Measurements from ENCODE around the gene APOO.
"Not testable (repeated sequence)": the region's sequence is repeated elsewhere in the genome, so short reads cannot be mapped to it uniquely, and the experiment has no call there.

The APOO gene

DNA sequence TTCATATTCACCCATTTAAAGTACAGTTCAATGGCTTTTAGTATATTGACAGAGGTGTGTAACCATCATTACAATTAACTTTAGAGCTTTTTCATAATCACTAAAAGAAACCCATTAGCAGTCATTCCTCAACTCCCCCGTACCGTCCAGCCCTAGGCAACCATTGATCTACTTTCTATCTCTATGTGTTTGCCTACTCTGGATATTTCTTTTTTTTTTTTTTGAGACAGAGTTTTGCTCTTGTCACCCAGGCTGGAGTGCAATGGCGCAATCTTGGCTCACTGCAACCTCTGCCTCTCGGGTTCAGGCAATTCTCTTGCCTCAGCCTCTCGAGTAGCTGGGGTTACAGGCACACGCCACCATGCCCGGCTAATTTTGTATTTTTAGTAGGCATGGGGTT, 48.5 kb downstream of the APOO start:
- DNase-seq (ENCODE audit: low read depth) = not testable (repeated sequence)

DNA sequence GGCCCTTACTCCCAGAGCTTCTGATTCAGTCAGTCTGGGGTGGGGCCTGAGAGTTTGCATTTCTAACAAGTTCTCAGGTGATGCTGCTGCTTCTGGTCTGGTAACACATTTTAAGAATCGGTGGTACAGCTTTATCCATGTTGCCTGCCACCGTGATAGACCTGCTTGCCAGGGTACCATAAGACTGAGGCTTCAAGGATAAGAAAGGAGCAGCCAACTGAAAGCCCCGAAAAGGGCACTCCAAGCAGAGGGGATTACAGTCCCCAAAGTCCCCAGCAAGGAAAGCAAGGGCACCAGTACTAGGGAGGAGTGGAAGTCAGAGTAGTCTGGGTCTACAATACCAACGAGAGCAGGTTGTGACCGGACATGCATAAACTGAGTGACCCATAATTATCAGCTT, 49.8 kb downstream of the APOO start:
- no peak for DNase-seq (ENCODE audit: low read depth)

DNA sequence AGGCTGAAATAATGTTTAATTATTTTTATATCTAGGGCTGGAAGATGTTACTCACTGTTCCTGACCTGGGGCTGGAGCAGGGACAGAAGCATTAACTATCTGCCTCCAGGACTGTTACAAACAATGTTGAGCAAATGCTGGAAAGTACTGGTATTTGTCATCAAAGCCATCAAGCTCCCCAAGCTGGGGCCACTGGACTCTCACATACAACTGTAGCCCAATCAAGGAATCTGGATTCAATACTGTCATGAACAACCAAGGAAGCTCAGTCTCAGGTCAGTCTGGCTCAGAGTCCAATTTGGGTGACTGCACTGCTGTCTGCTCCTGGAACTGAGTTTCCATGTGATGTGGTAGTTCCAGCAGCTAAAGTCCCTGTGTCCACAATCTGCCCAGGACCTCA, 50.4 kb downstream of the APOO start:
- DNase-seq (ENCODE audit: low read depth) = no peak

DNA sequence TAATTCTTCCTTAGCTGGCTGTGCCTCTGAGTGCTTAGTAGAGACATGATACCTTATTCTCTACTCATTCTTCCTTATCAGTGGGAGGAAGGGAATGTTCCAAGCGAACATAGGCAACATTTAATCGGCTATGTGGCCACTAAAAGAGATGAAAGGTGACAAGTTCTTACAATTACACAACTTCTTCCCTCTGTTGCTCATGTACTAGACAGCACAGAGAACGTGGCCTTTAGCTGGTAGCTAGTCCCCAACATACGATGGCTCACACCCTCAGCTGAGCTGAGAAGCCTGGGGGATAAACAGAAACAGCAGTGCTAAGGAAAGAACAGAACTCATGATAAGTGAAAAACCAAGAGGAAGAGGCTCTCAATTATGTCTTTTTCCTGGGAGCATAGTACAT, 52.2 kb downstream of the APOO start:
- no peak for DNase-seq (ENCODE audit: low read depth)

DNA sequence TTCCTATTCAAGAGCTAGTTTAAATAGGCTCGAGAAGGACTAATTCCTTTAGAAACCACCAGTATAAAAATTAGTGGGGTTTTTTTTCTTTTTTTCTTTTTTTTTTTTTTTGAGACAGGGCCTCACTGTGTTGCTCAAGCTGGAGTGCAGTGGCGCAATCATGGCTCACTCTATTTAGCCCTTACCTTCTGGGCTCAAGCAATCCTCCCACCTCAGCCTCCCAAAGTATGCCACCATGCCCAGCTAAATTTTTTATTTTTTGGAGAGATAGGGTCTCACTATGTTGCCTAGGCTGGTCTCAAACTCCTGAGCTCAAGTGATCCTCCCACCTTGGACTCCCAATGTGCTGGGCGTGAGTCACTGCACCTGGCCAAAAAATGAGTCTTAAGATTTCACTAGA, 52.8 kb downstream of the APOO start:
- no peak for DNase-seq (ENCODE audit: low read depth)

DNA sequence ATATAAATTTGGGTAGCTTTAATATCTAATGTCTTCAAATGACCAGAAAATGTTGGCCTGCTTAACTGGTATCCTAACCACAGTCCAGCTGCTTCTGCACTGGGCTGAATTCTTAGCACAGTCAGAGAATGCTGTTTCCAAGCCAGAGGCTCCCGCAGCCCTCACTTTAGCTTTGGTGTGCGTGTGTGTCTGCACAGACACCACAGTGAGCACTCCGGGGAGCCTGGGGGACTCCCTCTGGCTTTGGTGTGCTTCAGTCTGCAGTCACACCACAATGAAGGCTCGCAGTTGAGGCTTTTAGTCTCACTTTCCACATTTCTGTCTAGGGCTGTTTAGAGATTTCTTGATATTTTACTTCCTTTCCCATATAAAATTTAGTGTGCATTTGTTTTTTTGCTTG, 53.6 kb downstream of the APOO start:
- no peak for DNase-seq (ENCODE audit: low read depth)

DNA sequence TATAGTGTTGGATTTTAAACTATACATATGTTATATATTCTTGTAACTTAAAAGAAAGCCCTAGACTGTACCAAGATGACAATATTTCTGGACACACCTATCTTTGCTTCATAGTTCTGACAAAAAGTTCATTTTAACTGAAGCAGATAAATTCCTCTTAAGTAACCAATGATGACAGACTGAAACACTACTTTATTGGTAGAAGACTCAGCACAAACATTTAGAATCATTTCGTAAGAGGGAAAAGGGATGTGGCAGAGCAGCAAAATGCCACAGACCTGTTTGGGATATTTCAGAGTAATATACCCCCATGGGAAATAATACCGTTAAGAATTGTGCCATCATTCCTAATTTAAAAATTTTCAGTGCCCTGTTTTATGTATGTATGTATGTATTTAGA, 56.2 kb downstream of the APOO start:
- DNase-seq (ENCODE audit: low read depth) = no peak

DNA sequence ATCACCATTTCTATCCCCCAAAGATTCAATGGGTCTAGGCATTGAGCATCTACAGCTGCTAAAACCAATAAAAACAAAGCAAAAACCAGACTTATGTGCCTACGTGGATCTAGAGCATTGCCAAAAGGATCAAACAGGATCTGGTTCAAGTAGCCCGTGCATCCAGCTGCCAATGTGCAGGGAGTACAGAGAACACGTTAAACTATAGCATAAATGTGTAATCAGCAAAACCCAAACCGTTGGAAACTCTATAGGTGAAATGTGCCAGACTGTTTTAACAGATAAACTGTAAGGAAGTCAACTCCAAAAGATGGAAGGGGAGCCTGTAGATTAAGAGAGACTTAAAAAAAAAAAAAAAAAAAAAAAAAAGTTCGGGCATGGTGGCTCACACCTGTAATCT, 58.5 kb downstream of the APOO start:
- no peak for DNase-seq (ENCODE audit: low read depth)

DNA sequence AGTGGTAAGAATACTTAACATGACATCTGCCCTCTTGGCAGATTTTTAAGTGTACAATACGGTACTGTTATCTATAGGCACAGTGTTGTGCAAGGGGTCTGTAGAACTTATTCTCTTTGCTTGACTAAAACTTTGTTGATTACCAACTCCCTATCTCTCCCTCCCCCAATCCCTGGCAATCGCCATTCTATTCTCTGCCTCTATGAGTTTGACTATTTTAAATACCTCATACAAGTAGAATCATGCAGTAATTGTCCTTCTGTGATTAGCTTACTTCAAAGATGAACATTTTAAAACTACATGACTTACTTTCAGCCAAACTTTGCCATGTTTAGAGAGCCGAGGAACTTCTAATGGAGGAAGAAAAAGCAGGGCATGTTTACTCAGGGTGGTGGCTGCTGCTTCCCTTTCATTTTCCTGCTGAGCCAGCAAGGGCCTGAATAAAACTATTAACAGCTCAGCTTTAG, 62.4 kb downstream of the APOO start:
- no peak for DNase-seq (ENCODE audit: low read depth)

DNA sequence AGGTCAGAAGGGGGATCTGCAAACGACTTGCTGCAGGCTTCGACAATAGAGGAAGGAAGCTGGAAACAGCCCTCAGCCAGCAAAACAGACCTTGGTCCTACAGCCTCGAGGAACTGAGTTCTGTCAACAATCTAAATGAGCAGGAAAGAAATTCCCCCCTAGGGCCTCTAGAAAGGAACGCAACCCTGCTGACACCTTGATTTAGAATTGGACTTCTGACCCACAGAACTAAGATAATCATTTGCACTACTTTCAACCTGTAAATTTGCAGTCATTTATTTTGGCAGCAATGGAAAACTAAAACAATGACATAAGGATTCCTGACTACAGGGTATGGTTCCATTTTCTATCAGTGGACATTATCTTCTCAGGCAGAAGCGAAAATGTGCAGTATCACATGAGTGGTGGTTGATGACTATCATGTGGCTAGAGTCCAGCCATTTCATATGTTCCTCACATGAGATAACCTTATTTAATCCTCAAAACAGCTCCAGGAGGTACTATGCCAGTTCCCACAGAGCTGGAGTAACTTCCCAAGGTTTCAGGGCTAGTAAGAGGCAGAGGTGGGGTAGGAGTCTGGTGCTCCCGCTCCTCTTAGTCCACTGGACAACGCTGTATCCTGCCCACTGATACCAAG, 63.1 kb downstream of the APOO start:
- DNase-seq (ENCODE audit: low read depth) = no peak

DNA sequence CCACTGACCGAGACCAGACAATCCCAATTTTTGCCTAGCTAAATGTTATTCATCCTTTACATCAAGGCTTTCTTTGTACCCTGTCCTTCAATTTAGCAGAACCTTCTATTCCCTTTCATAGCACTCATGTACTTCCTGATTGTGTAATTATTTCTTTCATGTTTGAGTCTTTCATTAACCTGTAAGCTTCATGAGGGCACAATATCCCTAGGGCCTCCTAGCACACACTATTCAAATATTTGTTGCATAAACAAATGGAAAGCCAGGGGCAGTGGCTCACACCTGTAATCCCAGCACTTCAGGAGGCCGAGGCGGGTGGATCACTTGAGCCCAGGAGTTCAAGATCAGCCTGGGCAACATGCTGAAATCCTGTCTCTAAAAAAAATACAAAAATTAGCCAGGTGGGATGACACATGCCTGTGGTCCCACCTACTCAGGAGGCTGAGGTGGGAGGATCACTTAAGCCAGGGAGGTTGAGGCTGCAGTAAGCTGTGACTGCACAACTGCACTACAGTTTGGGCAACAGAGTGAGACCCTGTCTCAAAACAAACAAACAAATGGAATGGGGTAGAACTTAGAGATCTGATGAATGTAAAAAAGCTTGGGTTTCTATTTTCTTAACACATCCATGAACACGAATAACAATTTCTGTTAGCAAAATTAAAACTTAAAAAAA, 65.8 kb downstream of the APOO start:
- no peak for DNase-seq (ENCODE audit: low read depth)

DNA sequence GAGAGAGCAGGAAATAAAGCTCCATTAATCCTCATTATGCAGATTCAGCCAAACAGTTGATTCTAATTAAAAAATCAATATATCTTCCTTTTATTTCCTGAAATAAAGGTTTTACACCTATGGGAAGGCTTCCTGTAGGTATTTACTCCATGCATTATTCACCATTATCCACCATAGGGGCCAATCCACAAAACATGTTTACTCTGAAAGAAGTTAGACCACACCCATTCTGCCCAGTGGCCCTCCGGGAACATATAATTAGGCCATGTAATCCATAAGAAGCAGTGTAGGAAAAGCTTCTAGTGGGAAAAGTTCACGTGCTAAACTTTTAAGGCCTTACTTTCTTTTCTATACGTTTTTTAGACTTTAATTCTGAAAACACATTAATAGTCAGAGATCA, 67.1 kb downstream of the APOO start:
- no peak for DNase-seq (ENCODE audit: low read depth)

DNA sequence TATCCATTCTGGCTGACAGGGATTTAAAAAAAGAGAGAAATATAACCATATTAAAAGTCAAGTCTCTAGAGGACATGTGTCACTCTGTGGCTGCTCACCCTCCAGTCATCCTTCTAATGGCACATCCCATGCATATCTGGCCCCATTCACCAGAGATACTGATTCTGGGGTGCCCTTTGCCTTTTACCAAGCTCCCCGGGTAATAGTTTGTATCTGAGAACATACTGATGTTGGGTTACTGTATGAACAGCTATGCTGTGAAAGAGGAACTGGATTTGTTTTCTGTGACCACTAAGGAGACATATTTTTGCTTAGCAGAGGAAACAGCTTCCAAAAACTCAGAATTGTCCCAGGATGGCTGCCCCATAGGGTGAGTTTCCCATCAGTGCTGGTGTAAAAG, 68.8 kb downstream of the APOO start:
- no peak for DNase-seq (ENCODE audit: low read depth)

DNA sequence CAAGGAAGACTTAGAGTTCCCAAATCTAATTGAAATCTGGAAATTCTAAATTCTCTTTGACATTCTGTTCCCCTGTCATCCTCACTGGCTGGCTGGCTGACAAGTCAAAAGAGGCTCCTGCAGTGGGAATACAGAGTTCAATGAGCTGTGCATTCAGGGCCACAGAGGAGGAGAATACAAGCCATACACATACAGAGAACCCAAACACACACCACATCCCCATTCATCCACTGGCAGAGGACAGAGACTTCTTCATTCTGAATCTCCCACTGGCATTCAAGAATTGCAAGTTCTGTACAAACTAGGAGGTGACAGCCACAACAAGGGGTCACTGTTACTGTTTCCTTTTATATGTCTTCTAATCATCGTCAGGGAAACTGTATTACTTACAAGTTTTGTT, 75.0 kb downstream of the APOO start:
- DNase-seq (ENCODE audit: low read depth) = no peak

DNA sequence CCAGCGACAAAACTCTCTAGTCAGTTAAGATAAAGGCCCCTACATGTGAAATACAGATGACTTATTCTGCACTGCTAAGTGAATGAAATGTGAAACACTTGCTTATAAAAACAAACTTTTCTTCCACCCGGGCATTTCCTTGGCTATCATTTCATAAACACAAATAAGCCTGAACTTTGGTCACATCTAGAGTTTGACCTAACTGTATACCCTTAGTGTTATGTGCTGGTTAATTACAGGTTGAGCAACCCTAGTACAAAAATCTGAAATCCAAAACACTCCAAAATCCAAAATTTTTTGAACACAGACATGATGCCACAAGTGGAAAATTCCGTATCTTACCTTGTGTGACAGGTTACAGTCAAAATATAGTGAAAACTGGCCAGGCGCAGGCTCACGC, 78.9 kb downstream of the APOO start:
- no peak for DNase-seq (ENCODE audit: low read depth)

DNA sequence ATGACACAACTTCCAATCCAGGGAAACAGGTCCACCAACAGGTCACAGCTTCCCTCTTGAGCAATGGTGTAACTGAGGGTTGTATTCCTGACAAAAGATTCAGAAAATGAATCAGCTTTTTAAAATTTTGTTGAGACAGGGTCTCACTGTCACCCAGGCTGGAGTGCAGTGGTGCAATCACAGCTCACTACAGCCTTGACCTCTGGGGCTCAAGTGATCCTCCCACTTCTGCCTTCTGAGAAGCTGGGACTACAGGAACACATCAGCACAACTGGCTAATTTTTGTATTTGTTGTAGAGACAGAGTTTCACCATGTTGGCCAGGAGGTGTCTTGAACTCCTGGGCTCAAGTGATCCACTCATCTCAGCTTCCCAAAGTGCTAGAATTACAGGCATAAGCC, 81.1 kb downstream of the APOO start:
- DNase-seq (ENCODE audit: low read depth) = no peak

DNA sequence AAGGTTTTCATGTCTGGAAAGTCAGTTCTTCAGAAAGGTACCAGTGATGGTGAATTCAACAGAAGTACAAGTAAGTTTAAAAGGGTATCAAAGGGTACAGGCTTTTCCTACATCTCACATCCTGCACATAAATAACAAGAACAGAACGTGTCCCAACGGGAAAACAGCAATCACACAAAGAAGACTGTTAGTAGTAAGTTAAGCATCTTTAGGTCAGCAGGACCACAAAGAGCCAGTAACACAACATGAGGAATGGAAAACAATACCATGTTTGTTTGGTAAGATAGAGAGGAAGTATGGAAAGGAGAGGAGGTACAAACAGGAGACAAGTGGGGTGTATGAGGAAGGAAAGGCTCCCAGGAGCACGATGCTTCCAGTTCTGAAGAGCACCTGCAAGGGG, 81.5 kb downstream of the APOO start:
- no peak for DNase-seq (ENCODE audit: low read depth)

DNA sequence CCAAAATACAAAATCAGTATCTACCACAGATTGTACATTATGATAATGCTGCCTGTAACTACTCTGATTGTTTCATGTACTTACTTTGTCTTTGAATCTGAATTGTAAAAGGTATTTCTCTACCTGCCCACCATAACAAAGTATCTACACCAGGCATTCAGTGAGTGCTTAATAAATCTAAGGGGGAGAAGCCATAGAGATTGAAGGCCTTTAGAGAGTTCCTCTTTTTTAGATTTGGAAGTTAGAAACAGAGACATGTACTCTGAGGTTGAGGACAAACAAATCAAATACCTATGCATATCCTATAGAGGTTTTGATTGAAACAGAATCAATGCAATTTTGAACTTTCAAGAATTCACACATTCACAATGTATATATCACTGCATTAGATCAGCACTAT, 82.1 kb downstream of the APOO start:
- DNase-seq (ENCODE audit: low read depth) = no peak

DNA sequence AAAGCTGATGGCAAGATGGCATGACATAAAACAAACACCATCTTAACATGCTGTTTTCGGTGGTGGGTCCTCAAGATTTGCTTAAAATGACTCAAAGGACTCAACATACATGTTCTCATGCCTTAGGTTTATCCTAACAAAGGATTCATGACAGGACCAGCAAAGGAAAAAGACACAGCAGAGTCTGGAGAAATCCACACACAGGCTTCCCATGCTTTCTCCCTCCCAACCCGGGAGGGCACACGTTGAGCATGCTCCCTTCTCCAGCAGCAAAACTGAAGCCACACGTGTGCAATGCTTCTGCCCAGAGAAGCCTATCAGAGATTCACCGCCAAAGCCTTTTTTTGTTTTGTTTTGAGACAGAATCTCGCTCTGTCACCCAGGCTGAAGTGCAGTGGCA, 84.9 kb downstream of the APOO start:
- no peak for DNase-seq (ENCODE audit: low read depth)

DNA sequence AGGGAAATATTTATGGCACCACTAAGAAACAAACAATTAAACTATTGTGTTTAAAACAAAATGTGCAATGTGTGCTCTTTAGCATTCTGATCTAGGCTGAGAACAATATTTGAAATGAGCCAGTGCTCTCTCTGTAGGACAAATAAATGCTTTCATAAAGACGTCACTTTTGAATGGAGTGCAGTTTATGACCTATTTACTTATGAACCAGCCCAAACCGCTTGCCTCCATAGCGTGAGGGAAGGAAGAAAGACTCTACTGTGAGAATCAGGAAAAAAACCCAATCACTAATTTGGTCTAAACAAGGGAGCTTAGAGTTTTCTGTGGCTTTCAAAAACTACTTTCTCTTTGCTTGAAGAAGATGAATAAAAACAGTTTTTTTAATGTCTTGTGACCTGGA, 85.3 kb downstream of the APOO start:
- no peak for DNase-seq (ENCODE audit: low read depth)

DNA sequence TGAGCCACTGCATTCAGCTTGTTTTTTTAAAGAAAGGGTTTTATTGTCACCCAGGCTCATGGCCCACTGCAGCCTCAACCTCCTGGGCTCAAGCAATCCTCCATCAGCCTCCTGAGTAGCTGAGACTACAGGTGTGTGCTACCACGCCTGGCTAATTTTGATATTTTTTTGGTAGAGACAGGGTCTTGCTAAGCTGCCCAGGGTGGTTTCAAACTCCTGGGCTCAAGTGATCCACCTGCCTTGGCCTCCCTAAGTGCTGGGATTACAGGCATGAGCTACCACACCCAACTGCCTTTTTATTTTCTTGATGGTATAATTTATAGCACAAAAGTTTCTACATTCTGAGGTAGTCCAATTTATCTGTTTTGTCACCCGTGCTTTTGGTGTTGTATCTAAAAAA, 85.9 kb downstream of the APOO start:
- DNase-seq (ENCODE audit: low read depth) = no peak

DNA sequence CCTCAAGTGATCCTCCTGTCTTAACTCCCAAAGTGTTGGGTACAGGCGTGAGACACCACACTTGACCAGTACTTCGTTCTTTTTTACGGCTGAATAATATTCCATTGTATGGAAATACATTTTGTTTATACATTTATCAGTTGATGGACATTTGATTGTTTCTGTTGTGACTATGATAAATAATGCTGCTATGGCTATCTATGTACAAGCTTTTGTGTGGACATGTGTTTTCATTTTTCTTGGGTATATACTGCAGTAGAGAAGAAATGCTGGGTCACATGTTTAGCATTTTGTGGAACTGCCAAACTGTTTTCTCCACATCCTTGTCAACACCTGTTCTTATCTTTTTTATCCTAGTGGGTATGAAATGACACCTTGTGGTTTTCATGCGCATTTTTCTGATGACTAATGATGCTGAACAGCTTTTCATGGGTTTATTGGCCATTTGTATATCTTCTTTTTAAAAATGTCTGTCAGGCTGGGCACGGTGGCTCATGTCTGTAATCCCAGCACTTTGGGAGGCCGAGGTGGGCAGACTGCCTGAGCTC, 87.4 kb downstream of the APOO start:
- no peak for DNase-seq (ENCODE audit: low read depth)

DNA sequence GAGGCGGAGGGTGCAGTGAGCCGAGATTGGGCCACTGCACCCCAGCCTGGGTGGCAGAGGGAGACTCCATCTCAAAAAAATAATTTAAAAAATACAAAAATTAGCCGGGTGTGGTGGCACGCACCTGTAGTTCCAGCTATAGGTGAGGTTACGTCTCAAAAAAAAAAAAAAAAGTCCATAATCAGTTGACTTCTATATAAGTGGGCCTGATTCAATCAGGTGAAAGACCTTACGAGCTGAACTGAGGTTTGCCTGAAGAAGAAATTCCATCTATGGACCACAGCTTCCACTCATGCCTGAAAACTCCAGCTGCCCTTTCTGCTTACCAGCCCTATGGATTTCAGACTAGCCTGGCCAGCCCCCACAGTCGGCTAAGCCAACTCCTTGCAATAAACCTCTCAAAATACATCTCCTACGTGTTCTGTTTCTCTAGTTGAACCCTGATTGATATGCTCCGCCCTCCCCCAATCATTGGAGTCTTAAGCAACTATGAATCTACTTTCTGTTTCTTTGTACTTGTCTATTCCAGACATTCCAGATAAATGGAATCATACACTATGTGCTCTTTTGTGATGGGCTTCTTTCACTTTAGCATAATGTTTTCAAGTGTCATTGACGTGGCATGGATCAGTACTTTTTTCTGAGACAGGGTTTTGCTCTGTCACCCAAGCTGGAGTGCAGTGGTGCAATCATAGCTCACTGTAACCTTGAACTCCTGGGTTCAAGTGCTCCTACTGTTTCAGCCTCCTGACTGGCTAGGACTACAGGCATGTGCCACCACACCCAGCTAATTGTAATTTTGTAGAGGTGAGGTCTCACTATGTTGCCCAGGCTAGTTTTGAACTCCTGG, 88.1 kb downstream of the APOO start:
- DNase-seq (ENCODE audit: low read depth) = no peak

All from stimulated activated CD8-positive, alpha-beta memory T cell treated with anti-CD3 and anti-CD28 coated beads, Interleukin-4, amount 100 ng/mL, for 24 hours (primary cell).